HUES6 (cell line): ENCODE measurements around the gene SPECC1.
"Not testable (repeated sequence)": the region's sequence is repeated elsewhere in the genome, so short reads cannot be mapped to it uniquely, and the experiment has no call there.

Experiments used
- H3K27ac ChIP-seq: 2 replicates; pipeline ENCODE4 v1.7.0; 2013; ENCODE audit warnings: low read depth, mild to moderate bottlenecking, low read length, inconsistent platforms
- H3K27me3 ChIP-seq: 2 replicates; pipeline ENCODE4 v1.6.1; 2013; ENCODE audit warnings: low read length; ENCODE audit not compliant: control insufficient read depth, insufficient read depth
- H3K36me3 ChIP-seq: 2 replicates; pipeline ENCODE4 v1.6.1; 2013; ENCODE audit warnings: low read length; ENCODE audit not compliant: control insufficient read depth, insufficient read depth
- H3K4me1 ChIP-seq: 2 replicates; pipeline ENCODE4 v1.6.1; 2013; ENCODE audit warnings: low read length; ENCODE audit not compliant: control insufficient read depth, insufficient read depth
- H3K4me3 ChIP-seq: 2 replicates; pipeline ENCODE4 v1.5.1; 2013; ENCODE audit warnings: low read depth, low read length
- H3K9ac ChIP-seq: one replicate; pipeline ENCODE4 v1.6.1; 2013; ENCODE audit warnings: mild to moderate bottlenecking, low read length
- H3K9me3 ChIP-seq: 2 replicates; pipeline ENCODE4 v1.6.1; 2013; ENCODE audit warnings: low read depth, low read length; ENCODE audit not compliant: control insufficient read depth, insufficient read depth

Gene SPECC1

GRCh38 chr17:20189302-20189701 is 180.1 kb downstream of the SPECC1 start:
- Histone ChIP-seq H3K27ac (peak overlapping the region; percentile 97), H3K36me3 (no peaks in the 10 kb centered on the region; the same call in 1 of the 2 replicates), H3K4me1 (peaks cover 49% of the 10 kb centered on the region), H3K9ac (peak overlapping the region; percentile 63), H3K9me3 (peaks cover 11% of the 10 kb centered on the region; the same call in 1 of the 2 replicates), H3K27me3 (no peaks in the 10 kb centered on the region), H3K4me3 (peak overlapping the region; percentile 39; the same call in 1 of the 2 replicates)

- Histone ChIP-seq H3K27ac (peak overlapping the region; percentile 97), H3K9ac (no peak overlapping the region), H3K4me1 (peaks cover 45% of the 10 kb centered on the region), H3K4me3 (peak overlapping the region; percentile 39), H3K36me3 (no peaks in the 10 kb centered on the region; the same call in 1 of the 2 replicates), H3K27me3 (no peaks in the 10 kb centered on the region), H3K9me3 (peaks cover 17% of the 10 kb centered on the region; the same call in 1 of the 2 replicates)
Measured at GRCh38 chr17:20189979-20190378, 180.8 kb downstream of the SPECC1 start.

DNA sequence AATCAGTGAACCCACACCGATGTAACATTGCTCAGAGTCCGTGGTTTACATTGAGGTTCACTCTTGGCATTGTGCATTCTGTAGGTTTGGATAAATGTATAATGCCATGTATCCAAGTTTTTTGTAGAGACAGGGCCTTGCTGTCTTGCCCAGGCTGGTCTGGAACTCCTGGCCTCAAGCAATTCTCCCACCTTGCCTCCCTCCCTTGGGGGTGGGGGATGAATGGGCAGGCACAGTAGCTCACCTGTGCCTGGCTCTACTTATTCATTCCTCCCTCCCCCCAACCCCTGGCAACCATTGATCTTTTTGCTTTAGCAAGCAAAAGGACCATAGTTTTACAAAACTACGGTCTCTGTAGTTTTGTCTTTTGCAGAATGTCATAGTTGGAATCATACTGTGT is 181.4 kb downstream of the SPECC1 start:
- Histone ChIP-seq H3K36me3 (no peaks in the 10 kb centered on the region; the same call in 1 of the 2 replicates), H3K4me1 (peaks cover 41% of the 10 kb centered on the region), H3K9me3 (peaks cover 22% of the 10 kb centered on the region; the same call in 1 of the 2 replicates), H3K9ac (peak overlapping the region; percentile 35), H3K27me3 (no peaks in the 10 kb centered on the region), H3K27ac (peak overlapping the region; percentile 97), H3K4me3 (0 out of 2 replicates have a peak overlapping the region, but pooled peaks have one; percentile 39)

DNA sequence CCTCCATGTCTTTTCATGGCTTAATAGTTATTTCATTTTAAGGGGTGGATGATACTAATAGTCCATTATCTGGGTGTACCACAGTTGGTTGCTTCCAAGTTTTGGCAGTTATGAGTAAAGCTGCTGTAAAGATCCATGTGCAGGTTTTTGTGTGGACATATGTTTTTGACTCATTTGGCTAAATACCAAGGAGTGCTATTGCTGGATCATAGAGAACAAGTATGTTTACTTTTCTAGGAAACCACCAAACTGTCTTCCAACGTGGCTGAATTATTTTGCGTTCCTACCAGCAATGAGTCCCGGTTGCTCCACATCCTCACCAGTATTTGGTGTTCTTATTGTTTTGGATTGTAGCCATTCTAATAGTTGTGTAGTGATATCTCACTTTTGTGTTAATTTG is 181.9 kb downstream of the SPECC1 start:
- peaks cover 41% of the 10 kb centered on the region for H3K4me1 ChIP-seq

DNA sequence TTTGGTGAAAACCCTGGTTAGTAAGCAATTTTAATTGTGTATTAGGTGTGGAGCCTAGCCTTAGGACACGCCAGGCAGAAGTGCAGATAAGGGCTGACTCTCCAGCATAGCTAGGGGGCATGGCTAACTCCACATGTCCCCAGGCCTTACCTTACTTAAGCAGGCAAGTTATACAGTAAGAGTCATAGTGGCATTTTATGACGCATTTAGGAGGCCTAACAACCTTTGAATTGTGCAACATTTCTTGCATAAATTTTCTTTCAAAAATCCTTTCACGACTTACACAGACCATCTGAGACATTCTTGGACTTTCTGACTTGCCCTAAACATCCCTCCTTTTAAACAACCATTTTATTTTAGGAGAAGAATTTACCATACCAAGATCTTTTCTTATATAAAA is 187.1 kb downstream of the SPECC1 start:
- H3K9me3 ChIP-seq: peaks cover 47% of the 10 kb centered on the region

More for the DNA sequence above, 181.9 kb downstream of the SPECC1 start:
- H3K27me3 ChIP-seq: no peaks in the 10 kb centered on the region
- H3K9me3 ChIP-seq: peaks cover 25% of the 10 kb centered on the region
- no peaks in the 10 kb centered on the region; the same call in 1 of the 2 replicates for H3K36me3 ChIP-seq
- no peak overlapping the region for H3K9ac ChIP-seq
- H3K4me3 ChIP-seq: no peak overlapping the region
- no peak overlapping the region for H3K27ac ChIP-seq

GRCh38 chr17:20197272-20197926 is 188.2 kb downstream of the SPECC1 start:
- H3K27me3 ChIP-seq: no peaks in the 10 kb centered on the region
- peaks cover 21% of the 10 kb centered on the region for H3K4me1 ChIP-seq
- H3K9ac ChIP-seq: no peak overlapping the region
- H3K4me3 ChIP-seq: no peak overlapping the region
- peaks cover 47% of the 10 kb centered on the region for H3K9me3 ChIP-seq
- no peaks in the 10 kb centered on the region; the same call in 1 of the 2 replicates for H3K36me3 ChIP-seq
- no peak overlapping the region for H3K27ac ChIP-seq

More for the DNA sequence above, 187.1 kb downstream of the SPECC1 start:
- H3K36me3 ChIP-seq, H3K9ac ChIP-seq, H3K4me3 ChIP-seq, H3K27ac ChIP-seq, H3K27me3 ChIP-seq: not testable (repeated sequence)
- peaks cover 10% of the 10 kb centered on the region for H3K4me1 ChIP-seq

DNA sequence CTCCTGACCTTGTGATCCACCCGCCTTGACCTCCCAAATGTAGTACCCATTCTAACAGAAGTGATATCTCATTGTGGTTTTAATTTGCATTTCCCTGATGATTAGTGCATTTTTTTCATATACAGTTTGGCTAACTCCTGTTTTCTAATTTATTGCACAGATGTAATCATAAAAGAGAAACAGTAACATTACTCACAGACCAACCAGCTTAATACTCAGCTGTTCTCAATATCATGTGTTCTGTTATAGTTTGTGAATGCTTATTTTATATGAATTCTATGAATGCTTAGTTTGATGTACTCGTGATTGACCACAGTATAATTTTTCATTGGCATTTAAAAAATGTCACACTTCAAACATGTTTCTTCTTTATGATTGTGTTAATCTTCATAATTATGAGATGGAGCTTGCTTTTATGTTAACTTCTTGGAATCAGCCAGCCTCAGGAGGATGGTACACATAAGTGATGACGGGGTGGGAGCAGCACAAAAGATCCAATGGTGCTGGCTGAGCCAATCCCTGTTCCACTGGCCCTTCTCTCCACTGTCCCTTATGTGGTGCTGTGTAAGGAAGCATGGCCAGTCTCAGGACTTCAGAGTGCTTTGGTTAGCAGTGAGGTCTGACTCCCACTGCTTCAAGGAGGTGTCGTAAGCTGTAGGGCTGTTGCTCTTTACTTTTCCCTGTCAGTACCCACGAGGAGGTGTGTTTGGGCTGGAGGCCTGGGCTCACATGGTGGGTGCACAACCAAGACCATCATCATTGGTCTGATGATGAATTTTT is 191.0 kb downstream of the SPECC1 start:
- Histone ChIP-seq H3K36me3 (peaks cover 12% of the 10 kb centered on the region), H3K4me3 (no peak overlapping the region), H3K27ac (no peak overlapping the region), H3K9ac (no peak overlapping the region), H3K27me3 (no peaks in the 10 kb centered on the region), H3K4me1 (peaks cover 35% of the 10 kb centered on the region), H3K9me3 (peaks cover 29% of the 10 kb centered on the region)

DNA sequence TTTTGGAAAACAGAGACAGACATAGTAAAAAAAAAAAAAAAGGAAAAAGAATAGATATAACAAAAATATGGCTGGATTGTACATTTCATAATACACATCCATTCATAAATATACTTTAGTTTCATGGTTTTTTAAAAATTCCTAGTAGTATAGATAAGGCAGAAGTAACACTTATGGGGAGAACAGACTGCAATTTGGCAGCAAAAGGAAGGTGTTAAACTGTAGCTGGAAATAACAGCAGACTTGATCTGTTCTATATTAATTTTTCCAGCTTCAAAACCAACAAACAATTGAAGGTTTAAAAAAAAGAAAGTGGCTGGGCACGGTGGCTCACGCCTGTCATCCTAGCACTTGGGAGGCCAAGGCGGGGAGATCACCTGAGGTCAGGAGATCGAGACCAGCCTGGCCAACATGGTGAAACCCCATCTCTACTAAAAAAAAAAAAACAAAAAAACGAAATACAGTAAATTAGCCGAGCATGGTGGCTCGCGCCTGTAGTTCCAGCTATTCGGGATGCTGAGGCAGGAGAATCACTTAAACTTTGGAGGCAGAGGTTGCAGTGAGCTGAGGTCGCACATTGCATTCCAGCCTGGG is 191.8 kb downstream of the SPECC1 start:
- H3K9ac ChIP-seq: no peak overlapping the region
- H3K4me1 ChIP-seq: peaks cover 41% of the 10 kb centered on the region
- H3K27me3 ChIP-seq: no peaks in the 10 kb centered on the region

GRCh38 chr17:20202141-20202621 is 193.0 kb downstream of the SPECC1 start:
- peaks cover 12% of the 10 kb centered on the region for H3K36me3 ChIP-seq
- H3K27ac ChIP-seq: no peak overlapping the region
- no peak overlapping the region; the same call in 1 of the 2 replicates for H3K4me3 ChIP-seq
- H3K9ac ChIP-seq: no peak overlapping the region
- peaks cover 44% of the 10 kb centered on the region for H3K4me1 ChIP-seq
- H3K9me3 ChIP-seq: peaks cover 15% of the 10 kb centered on the region
- H3K27me3 ChIP-seq: no peaks in the 10 kb centered on the region

More for the DNA sequence above, 191.8 kb downstream of the SPECC1 start:
- peaks cover 23% of the 10 kb centered on the region for H3K9me3 ChIP-seq
- H3K27ac ChIP-seq: no peak overlapping the region; the same call in 1 of the 2 replicates
- no peak overlapping the region for H3K4me3 ChIP-seq
- H3K36me3 ChIP-seq: peaks cover 12% of the 10 kb centered on the region

DNA sequence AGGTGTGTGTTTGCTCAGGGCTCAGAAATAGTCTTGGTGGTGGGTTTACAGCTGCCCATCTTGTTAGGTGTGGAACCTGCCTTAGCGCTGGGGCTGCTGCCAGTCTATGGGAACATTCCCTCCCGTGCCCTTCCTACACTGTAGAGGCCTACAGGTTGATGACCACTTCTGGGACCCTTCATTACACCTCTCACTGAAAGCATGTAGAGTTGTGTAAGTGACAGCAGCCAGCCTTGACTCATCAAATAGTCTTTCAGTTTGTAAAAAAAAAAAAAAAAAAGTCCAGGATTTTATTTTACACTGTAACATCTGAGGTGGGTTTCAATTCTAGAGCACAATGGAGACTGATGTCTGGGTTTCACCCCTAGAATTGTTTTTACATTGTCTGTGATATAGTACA is 193.9 kb downstream of the SPECC1 start:
- Histone ChIP-seq H3K9me3 (peaks cover 8% of the 10 kb centered on the region), H3K4me3 (no peak overlapping the region), H3K4me1 (peaks cover 44% of the 10 kb centered on the region), H3K9ac (no peak overlapping the region), H3K27ac (no peak overlapping the region), H3K27me3 (no peaks in the 10 kb centered on the region), H3K36me3 (peaks cover 12% of the 10 kb centered on the region)
